Smooth muscle cell (in vitro differentiated cells): ENCODE data around the gene KRTAP2-3. TPM values are rescaled to one million over a fixed set of nuclear protein-coding genes. Genes with fewer than 3 reads are reported as not detected.
"Not testable (repeated sequence)": the region's sequence is repeated elsewhere in the genome, so short reads cannot be mapped to it uniquely, and the experiment has no call there.

Experiments used
- DNase-seq: peaks from one replicate; lab custom pipeline; 2025; ENCODE audit not compliant: unreplicated experiment; lab: John Stamatoyannopoulos, UW
- H2AFZ ChIP-seq: fragments of 200-600 bp; sonication (generic); 2 replicates; pipeline ENCODE4 v1.6.0; 2016; ENCODE audit warnings: antibody characterized with exemption, low read depth, mild to moderate bottlenecking
- H3F3A ChIP-seq: fragments of 200-600 bp; sonication (generic); 2 replicates; pipeline ENCODE4 v1.6.0; 2017; ENCODE audit warnings: antibody characterized with exemption, low read depth
- H3K27ac ChIP-seq: fragments of 200-600 bp; sonication (generic); 2 replicates; pipeline ENCODE4 v1.5.1; 2016; ENCODE audit warnings: low read depth, mild to moderate bottlenecking
- H3K27me3 ChIP-seq: fragments of 200-600 bp; sonication (generic); 2 replicates; pipeline ENCODE4 v1.6.1; 2016; ENCODE audit warnings: low read depth, mild to moderate bottlenecking
- H3K36me3 ChIP-seq: fragments of 200-600 bp; sonication (generic); 2 replicates; pipeline ENCODE4 v1.5.1; 2016; ENCODE audit warnings: low read depth
- H3K4me1 ChIP-seq: fragments of 200-600 bp; sonication (generic); 2 replicates; pipeline ENCODE4 v1.5.1; 2016; ENCODE audit warnings: low read depth
- H3K4me2 ChIP-seq: fragments of 200-600 bp; sonication (generic); 2 replicates; pipeline ENCODE4 v1.6.0; 2016; ENCODE audit warnings: mild to moderate bottlenecking
- H3K4me3 ChIP-seq: fragments of 200-600 bp; sonication (generic); 2 replicates; pipeline ENCODE4 v1.5.1; 2016; ENCODE audit warnings: mild to moderate bottlenecking
- H3K79me2 ChIP-seq: fragments of 200-600 bp; sonication (generic); 2 replicates; pipeline ENCODE4 v1.6.0; 2016; ENCODE audit warnings: low read depth, mild to moderate bottlenecking
- H3K9ac ChIP-seq: fragments of 200-600 bp; sonication (generic); 2 replicates; pipeline ENCODE4 v1.6.0; 2016; ENCODE audit warnings: low read depth
- H3K9me3 ChIP-seq: fragments of 200-600 bp; sonication (generic); replicated peaks from 2 replicates; pipeline ENCODE4 v1.5.1; 2016; ENCODE audit warnings: low read depth
- H4K20me1 ChIP-seq: fragments of 200-600 bp; sonication (generic); 2 replicates; pipeline ENCODE4 v1.6.0; 2016; ENCODE audit warnings: low read depth
- WGBS: methylation state at CpG from one replicate; pipeline ENCODE4 v1.1.7; 2016; ENCODE audit warnings: low lambda C conversion rate; 5-methylcytosine and 5-hydroxymethylcytosine counted together
- polyA plus RNA-seq: library from polyadenylated mRNA; unstranded; fragments of >200 nt; fragmentation: Nextera tagmentation; extraction: Ambion mirVana; gene quantifications from 2 replicates; pipeline ENCODE4 v1.2.1, GENCODE V29; 2016
- total RNA-seq: library from RNA; depleted of rRNA; stranded (reverse); fragments of >200 nt; gene quantifications from 2 replicates; pipeline ENCODE4 v1.2.3, GENCODE V29; 2014
- TF ChIP-seq, protein P1 (sequence below): fragments of 200-600 bp; sonication (generic); IDR thresholded peaks from 2 replicates; pipeline ENCODE4 v1.5.1; 2017; ENCODE audit warnings: borderline replicate concordance, mild to moderate bottlenecking, antibody characterized with exemption; ENCODE audit not compliant: insufficient read depth, poor library complexity, severe bottlenecking

Gene KRTAP2-3
- total and polyA plus RNA-seq, 2 experiments from 2014 or later = 17.3 to 21.0 TPM

- TF ChIP-seq, protein P1, sequence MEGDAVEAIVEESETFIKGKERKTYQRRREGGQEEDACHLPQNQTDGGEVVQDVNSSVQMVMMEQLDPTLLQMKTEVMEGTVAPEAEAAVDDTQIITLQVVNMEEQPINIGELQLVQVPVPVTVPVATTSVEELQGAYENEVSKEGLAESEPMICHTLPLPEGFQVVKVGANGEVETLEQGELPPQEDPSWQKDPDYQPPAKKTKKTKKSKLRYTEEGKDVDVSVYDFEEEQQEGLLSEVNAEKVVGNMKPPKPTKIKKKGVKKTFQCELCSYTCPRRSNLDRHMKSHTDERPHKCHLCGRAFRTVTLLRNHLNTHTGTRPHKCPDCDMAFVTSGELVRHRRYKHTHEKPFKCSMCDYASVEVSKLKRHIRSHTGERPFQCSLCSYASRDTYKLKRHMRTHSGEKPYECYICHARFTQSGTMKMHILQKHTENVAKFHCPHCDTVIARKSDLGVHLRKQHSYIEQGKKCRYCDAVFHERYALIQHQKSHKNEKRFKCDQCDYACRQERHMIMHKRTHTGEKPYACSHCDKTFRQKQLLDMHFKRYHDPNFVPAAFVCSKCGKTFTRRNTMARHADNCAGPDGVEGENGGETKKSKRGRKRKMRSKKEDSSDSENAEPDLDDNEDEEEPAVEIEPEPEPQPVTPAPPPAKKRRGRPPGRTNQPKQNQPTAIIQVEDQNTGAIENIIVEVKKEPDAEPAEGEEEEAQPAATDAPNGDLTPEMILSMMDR = no peak
- H4K20me1 ChIP-seq = no peaks in the 10 kb centered on the region
- no peaks in the 10 kb centered on the region for H3K36me3 ChIP-seq
- H3K9me3 ChIP-seq = no peaks in the 10 kb centered on the region
- H2AFZ ChIP-seq = no peak overlapping the region
- H3K4me3 ChIP-seq = no peak overlapping the region
- peaks cover 6% of the 10 kb centered on the region for H3K4me1 ChIP-seq
- H3F3A ChIP-seq = peaks cover 3% of the 10 kb centered on the region
- H3K79me2 ChIP-seq = no peaks in the 10 kb centered on the region
- no peak overlapping the region for H3K9ac ChIP-seq
- no peaks in the 10 kb centered on the region for H3K27me3 ChIP-seq
- peak overlapping the region; percentile 63 for H3K27ac ChIP-seq
- DNase-seq = no peak
- WGBS = 96% methylated on average over 5 of the region's 5 CpGs
- H3K4me2 ChIP-seq = peak overlapping the region; percentile 60
Measured at GRCh38 chr17:41058741-41059140, 1.2 kb downstream of the KRTAP2-3 start.

DNA sequence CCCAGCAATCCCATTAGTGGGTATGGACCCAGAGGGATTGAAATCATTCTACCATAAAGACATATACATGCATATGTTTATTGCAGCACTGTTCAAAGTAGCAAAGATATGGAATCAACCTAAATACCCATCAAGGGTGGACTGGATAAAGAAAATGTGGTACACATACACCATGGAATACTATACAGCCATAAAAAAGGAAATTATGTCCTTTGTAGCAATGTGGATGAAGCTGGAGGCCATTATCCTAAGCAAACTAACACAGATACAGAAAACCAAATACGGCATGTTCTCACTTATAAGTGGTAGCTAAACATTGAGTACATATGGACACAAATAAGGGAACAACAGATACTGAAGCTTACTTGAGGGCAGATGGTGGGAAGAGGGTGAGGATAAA is 2.4 kb downstream of the KRTAP2-3 start:
- Histone ChIP-seq H3K79me2 (no peaks in the 10 kb centered on the region), H3K4me3 (no peak overlapping the region), H3K9ac (no peak overlapping the region), H3K27ac (no peak overlapping the region), H3K9me3 (no peaks in the 10 kb centered on the region), H3K36me3 (no peaks in the 10 kb centered on the region), H3K27me3 (no peaks in the 10 kb centered on the region), H4K20me1 (no peaks in the 10 kb centered on the region), H2AFZ (no peak overlapping the region), H3K4me2 (no peak overlapping the region), H3K4me1 (peaks cover 6% of the 10 kb centered on the region), H3F3A (peaks cover 3% of the 10 kb centered on the region)
- DNase-seq = no peak
- WGBS = 95% methylated on average over 1 of the region's 1 CpG
- TF ChIP-seq, protein P1 = no peak

GRCh38 chr17:41055130-41055529 is 4.8 kb downstream of the KRTAP2-3 start, which contains the start of gene KRTAP2-2:
KRTAP2-2 (minus strand) TSS chr17:41055230; CDS start chr17:41055211, 19 bp downstream.
- 87% methylated on average over 1 of the region's 6 CpGs for WGBS
- not testable (repeated sequence) for H3K36me3 ChIP-seq, H3F3A ChIP-seq, DNase-seq, H3K4me3 ChIP-seq, H3K27me3 ChIP-seq, H2AFZ ChIP-seq, H3K9me3 ChIP-seq, H3K4me1 ChIP-seq, H3K9ac ChIP-seq, H3K4me2 ChIP-seq, H3K27ac ChIP-seq, H3K79me2 ChIP-seq, H4K20me1 ChIP-seq

DNA sequence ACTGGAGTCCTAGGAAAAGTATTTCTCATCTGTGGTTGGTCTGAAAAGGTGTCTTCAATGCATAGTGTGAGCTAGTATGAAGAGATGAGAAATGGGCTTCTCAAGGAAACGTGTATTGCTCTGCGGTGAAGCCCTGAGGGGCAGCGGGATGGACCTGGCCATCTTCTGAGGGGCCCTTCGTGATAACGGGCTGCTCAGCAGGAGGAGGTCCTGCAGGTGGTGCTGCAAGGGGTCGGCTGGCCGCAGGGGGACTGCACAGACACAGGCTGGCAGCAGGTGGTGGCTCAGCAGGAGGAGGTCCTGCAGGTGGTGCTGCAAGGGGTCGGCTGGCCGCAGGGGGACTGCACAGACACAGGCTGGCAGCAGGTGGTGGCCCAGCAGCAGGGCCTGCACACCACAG is 5.4 kb downstream of the KRTAP2-3 start:
- H3K9me3 ChIP-seq, H3K27ac ChIP-seq, H4K20me1 ChIP-seq, DNase-seq, H3K4me1 ChIP-seq, H3K4me3 ChIP-seq, H3K9ac ChIP-seq, H3F3A ChIP-seq, H3K27me3 ChIP-seq, H3K36me3 ChIP-seq, H3K4me2 ChIP-seq, H3K79me2 ChIP-seq, H2AFZ ChIP-seq: not testable (repeated sequence)
- 92% methylated on average over 7 of the region's 9 CpGs for WGBS

DNA sequence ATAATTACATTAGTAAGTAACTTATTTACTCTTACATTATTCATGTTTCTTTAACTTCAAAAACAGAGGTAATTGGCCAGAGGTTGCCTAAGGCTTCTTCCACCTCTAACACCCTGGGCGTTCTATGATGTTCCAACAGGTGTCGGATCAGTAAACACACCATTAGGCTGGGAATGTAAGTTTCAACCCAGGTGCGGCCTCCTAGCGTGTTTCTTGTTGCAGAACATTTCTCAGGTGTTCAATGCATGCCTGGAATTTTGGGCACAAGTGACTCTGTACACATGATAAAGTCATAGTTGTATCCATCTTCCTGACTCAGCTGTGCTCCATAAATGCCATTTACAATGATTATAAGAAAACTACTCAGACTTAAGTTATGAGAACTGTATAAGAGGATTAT is 5.9 kb downstream of the KRTAP2-3 start:
- Histone ChIP-seq H3K4me1 (no peaks in the 10 kb centered on the region), H2AFZ (no peak overlapping the region), H3K79me2 (no peaks in the 10 kb centered on the region), H3K4me2 (no peak overlapping the region), H3K27ac (no peak overlapping the region), H3K9ac (no peak overlapping the region), H3K36me3 (no peaks in the 10 kb centered on the region), H3F3A (no peaks in the 10 kb centered on the region), H4K20me1 (no peaks in the 10 kb centered on the region), H3K9me3 (no peaks in the 10 kb centered on the region), H3K4me3 (no peak overlapping the region), H3K27me3 (no peaks in the 10 kb centered on the region)
- 74% methylated on average over 4 of the region's 4 CpGs for WGBS
- TF ChIP-seq, protein P1 = no peak
- DNase-seq = no peak
